Right ventricle myocardium inferior (tissue), 1 donor: ENCODE data around the gene WDFY3. TPM values are rescaled to one million over a fixed set of nuclear protein-coding genes. Genes with fewer than 3 reads are reported as not detected.
A peak's percentile ranks its signal among the peaks of the same experiment; 100 is the strongest.

Experiments used
- ATAC-seq: fragments of 200-7000 bp; cut with Tn5 transposase; one replicate; pipeline ENCODE4 v1.9.1; 2020; ENCODE audit warnings: mild to moderate bottlenecking, moderate library complexity
- DNase-seq: peaks from one replicate; pipeline ENCODE4 v3.0.0; 2021; ENCODE audit errors: missing footprints
- intact Hi-C: fragments of 100-400 bp; cut with DNase I; formaldehyde crosslinking; loops from one replicate; pipeline ENCODE4 v1.11.0; 2022
- long read RNA-seq: library from polyadenylated mRNA; unstranded; transcript quantifications from one replicate; pipeline ENCODE4 v2.0.0, GENCODE V29; 2021
- total RNA-seq: library from RNA; stranded (reverse); fragmentation: NEBNext Ultra II Directional; extraction: Animal tissue kit (Norgen Biotek cat#: 25700); gene quantifications from one replicate; pipeline ENCODE4 v1.2.1, GENCODE V29; 2021
- donor health status: DM: no; HTN: yes; CAD: no; lungs with severe emphysema.

Gene WDFY3, protein sequence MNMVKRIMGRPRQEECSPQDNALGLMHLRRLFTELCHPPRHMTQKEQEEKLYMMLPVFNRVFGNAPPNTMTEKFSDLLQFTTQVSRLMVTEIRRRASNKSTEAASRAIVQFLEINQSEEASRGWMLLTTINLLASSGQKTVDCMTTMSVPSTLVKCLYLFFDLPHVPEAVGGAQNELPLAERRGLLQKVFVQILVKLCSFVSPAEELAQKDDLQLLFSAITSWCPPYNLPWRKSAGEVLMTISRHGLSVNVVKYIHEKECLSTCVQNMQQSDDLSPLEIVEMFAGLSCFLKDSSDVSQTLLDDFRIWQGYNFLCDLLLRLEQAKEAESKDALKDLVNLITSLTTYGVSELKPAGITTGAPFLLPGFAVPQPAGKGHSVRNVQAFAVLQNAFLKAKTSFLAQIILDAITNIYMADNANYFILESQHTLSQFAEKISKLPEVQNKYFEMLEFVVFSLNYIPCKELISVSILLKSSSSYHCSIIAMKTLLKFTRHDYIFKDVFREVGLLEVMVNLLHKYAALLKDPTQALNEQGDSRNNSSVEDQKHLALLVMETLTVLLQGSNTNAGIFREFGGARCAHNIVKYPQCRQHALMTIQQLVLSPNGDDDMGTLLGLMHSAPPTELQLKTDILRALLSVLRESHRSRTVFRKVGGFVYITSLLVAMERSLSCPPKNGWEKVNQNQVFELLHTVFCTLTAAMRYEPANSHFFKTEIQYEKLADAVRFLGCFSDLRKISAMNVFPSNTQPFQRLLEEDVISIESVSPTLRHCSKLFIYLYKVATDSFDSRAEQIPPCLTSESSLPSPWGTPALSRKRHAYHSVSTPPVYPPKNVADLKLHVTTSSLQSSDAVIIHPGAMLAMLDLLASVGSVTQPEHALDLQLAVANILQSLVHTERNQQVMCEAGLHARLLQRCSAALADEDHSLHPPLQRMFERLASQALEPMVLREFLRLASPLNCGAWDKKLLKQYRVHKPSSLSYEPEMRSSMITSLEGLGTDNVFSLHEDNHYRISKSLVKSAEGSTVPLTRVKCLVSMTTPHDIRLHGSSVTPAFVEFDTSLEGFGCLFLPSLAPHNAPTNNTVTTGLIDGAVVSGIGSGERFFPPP (N-terminal part only)
- total RNA-seq, result 41.0 TPM
- long read RNA-seq, partial matches to known transcripts, result 0 of 1 reads
- long read RNA-seq, other reads (novel, unspliced or antisense), result 1 of 1 reads

DNA sequence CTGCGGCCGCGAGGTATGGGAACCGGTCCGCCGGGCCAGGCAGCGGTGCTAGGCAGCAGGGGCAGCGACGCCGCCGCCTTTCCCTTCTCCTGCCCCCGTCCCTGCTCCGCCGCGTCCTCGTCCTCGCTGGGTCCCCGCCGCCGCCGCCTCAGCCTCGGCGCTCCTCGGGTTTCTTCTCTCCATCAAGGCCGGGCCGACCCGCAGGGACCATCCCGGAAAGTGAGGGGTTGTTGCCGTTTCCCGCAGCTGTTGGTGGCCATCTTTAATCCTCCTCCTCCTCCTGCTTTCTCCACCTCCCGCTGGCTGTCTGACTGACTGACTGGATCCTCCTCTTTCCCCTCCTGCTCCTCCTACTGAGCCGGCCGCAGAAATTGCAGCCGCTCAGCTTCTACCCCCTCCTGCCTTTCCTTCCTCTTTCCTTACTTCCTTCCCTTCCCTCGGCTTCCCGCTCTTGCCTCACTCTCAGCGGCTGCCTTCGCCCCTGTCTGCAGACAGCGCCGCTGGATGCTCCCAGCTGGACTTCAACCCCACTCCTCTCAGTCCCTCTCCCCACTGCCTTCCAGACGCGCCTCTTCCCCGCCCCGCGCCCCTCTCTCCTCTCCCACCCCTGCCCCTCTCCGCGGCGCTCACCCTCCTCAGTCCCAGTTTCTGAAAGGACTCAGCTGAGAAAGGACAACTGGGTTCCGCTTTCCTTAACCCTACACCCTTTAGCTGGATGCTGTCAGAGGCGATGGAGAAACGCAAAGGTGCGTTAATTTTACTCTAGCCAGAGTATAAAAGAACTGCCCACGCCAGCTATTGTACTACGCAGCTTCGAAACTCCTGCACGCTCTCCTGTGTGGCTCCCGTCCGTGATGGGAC, at the start of gene WDFY3:
Gene WDFY3, minus strand, starts transcription at position 309 of the 861 bp plus-strand sequence. CDS start 106,099 bp downstream, outside the sequence.
- intact Hi-C loops, result loop anchor here (5.0 kb wide), 3 partner anchors 44 to 384 kb away; partner anchors contain the start of gene CDS1
- ATAC-seq (peak; percentile 96), DNase-seq (peak; percentile 92)

DNA sequence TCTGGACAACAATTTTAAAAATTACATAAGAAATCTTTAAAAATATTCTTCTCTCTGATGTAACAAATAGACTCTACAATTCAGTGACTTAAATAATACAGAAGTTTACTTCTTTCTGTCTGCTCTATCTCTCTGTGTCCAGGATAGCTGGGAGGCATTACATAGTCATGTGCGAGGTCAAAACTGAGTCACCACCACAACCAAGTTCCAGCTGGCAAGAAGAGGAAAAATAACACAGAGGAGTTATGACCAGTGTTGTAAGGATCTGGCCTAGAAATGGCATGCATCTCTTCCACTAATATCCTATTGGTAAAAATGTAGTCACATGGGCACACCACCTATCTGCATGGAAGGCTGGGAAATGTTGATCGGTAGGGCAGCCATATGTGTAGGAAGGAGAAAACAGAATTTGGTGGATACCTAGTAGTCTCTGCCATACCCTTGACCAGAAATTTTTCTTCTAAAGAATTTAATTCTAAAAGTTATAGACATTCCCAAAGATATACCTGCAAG, 39.4 kb upstream of the WDFY3 start:
- ATAC-seq (no peak), DNase-seq (no peak)
- intact Hi-C loops, result no loop called here

DNA sequence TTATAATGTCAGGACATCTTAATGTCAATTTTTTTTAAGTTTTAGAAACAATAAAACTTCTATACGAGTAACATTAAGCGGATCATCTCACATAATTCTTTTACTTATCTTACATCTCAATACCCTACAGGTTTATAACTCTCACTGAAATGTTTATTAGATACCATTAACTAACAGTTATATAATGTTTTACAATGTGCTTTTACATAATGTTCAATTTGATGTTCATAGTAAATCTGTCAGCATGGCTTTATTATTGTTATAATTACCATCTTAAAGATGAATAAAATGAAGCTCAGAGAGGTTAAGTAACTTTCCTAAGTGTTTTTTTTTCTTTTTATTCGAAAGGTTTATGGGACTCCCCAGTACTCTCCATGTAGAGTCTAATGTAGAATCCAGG, 33.9 kb upstream of the WDFY3 start:
- intact Hi-C loops, result no loop called here
- DNase-seq (no peak), ATAC-seq (no peak)

DNA sequence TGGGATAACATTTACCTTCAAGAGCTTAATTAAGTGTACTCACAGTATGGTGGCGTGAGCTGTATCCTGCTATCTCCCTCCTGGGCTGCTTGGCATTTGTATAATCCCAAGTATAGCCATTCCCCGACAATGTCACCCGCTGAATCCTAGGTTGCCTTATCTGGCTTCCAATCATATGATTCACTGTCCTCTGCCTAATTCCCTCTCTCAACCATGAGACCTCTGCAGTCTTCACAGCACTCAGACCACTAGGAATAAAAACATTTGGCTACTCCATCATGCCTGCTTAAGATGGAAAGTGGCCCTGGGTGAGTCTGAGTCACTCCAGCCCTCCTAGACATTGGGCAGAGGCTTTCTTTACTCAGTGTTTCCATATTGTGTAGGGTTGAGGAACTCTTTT, 28.9 kb upstream of the WDFY3 start:
- intact Hi-C loops, result no loop called here
- ATAC-seq (no peak), DNase-seq (no peak)

DNA sequence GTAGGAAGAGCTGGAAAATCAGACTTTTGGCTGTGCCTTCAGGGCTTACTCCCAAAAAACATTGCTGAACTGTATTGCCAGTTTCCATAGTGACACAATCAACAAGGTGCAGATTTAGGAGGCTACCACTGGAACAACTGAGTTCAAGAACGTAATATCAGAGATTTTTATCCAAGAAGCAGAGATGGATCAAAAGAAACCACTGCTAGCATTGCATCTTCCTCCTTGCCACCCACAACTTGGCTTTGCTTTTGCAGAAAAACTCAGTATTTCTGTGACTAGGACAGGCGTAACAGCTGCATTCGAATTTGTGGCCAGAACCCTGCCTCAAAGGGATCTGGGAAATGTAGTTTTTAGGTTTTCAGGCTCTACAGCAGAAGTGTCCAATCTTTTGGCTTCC, 27.8 kb upstream of the WDFY3 start:
- intact Hi-C loops, result no loop called here
- no peak for DNase-seq
- ATAC-seq, result no peak

DNA sequence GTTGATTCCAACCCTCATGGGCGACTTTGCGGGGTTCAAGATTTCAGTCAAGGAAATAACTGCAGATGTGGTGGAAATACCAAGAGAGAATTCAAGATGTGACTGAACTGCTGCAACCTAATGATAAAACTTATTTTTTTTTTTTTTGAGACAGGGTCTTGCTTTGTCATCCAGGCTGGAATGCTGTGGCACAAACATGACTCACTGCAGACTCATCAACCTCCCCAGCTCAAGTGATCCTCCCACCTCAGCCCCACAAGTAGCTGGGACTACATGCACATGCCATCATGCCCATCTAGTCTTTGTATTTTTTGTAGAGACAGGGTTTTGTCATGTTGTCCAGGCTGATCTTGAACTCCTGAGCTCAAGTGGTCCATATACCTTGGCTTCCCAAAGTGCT, 19.5 kb upstream of the WDFY3 start:
- intact Hi-C loops, result no loop called here
- DNase-seq (no peak), ATAC-seq (no peak)

DNA sequence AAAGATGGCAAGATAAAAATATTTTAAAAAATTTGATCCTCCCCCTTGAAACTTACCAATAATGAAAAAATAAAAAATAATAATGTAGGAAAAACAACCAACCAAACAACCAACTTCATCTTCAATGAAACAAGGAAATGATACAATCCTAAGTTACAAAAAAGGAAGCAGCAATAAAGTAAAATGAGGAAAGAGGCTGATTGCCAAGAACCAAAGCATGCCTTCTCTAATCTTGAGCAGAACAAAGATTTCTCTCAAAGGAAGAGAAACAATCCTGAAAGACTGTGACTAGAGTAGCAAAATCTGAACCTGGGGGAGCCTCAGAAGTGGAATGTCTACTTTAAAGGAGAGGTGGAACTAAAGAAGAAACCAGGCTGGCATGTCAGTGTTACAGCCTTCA, 10.9 kb upstream of the WDFY3 start:
- ATAC-seq, result no peak
- intact Hi-C loops, result no loop called here
- no peak for DNase-seq

DNA sequence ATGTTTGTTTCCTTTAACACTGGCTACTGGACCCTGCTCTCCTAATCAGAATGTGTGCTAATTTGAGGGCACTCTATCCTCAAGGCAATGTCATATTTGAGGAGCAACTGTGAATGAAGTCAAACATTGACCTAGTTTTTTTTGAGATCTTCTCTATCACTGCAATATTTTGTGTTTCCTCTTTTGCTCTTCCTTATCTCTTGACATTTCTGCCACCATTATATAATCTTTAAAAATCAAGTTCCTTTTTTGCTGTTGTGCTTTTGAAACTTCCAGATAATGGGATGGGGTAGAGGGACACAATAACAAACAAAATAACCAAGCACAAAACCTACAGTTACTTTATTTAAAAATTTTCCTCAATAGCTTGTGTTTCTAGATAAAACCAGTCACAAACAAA, 7.4 kb upstream of the WDFY3 start:
- DNase-seq (no peak), ATAC-seq (no peak)
- intact Hi-C loops, result no loop called here

DNA sequence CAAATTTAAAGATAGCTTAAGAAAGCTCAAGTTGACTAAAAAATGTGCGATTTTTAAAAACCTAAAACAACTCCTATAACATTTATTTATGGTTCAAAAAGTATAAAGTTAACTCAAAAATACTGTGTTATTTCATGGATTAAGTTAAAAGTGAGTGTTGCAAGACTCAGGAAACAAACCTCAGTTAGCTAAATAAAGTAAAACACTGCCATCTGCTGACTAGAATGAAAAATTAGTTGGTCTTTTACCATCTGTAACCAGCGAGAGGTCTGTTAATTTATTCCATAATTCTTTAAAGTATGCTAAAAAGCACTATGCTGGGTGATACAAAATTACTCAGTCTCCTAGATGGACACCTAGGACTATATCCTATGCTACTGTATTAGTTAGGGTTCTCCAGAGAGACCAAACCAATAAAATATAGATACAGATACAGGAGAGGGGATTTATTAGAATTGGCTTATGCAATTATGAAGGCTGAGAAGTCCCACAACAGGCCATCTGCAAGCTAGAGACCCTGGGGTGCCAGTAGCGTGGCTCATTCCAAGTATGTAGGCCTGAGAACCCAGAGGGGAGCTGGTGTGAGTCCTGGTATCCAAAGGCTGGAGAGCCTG, 4.9 kb upstream of the WDFY3 start:
- ATAC-seq, result no peak
- DNase-seq, result no peak
- intact Hi-C loops, result loop anchor here (1.0 kb wide), 1 partner anchor 221 kb away; no protein-coding TSS in a partner anchor

DNA sequence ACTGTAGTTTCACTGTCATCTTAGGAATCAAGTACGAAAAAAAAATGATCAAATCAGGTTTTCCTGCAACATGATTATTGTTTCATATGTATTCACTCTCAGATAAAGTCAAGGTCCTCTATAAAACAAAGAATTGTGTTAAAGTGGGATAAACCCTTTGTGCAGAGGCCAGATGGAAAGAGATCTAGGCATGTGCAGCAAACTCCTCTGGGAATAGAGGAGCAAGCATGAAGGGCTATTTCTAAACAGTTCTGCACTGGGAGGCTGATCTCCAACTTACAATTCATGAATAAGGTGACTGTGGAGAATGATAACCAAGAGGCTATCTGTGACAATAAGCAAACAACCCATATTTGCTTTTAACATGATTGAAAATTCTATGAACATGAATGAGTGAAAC, 2.4 kb upstream of the WDFY3 start:
- DNase-seq (no peak), ATAC-seq (no peak)
- intact Hi-C loops, result loop anchor here (5.0 kb wide), 3 partner anchors 47 to 387 kb away; partner anchors contain the start of gene CDS1

DNA sequence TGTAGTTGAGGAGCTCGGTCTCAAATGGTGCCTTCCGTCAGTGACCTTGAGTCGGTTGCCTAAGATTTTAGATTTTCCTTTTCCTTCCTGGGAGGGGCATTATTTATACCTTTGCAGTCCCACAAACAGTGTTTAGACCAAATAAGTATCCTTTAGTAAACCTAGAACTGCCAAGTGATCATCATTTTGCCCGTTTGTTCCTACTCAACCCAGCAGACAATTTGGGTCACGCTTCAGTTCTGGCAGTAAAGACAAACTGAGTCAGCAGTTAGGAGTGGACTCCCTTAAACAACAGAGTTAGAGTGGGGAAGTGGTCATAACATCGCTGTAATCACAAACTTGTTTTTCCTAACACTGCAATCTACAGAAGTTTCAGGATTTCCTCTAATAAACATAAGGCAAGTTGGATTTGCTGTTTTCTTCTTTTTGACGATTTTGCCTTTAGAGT, 777 bp upstream of the WDFY3 start:
- DNase-seq, result no peak
- ATAC-seq, result peak; percentile 51
- intact Hi-C loops, result loop anchor here (5.0 kb wide), 3 partner anchors 45 to 385 kb away; partner anchors contain the start of gene CDS1

DNA sequence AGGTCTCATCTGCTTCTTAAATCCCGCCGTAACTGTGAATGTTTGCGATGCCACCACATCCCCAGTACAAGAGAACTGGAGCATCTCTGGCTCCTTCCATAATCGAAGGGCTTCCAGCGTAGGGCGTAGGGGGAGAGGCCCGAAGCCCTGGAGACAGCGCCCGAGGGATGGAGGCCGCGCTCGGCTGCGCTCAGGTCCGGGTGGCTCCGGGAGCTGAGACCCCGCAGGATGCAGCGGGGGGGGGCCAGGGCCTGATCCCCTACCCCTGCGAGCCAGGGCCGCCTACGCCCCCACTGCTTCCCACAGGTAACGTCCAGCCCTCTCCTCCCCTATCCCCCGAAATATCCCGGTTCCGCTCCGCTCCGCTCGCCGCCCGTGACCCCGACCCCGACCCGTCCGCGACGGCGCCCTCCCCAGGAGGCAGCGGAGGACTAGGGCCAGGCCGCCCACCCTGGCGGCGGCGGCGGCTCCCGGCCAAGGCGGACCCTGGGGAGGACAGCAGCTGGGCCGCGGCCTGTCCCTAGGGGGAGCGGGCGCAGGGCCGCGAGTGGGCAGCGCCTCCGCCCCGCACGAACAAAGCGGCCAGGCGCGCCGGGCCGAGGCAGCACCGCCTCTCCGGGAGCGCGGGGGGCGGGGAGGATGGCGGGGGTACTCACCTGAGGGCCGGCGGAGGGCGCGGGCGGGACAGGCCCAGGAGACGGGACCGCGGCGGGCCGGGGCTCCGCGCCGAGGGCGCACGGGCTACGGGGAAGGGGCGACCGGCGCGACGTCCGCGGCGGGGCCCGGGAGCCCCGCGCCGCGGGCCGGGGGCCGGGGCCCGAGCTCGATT, 723 bp downstream of the WDFY3 start:
- DNase-seq (peak; percentile 75), ATAC-seq (peak; percentile 42)
- intact Hi-C loops, result loop anchor here (5.0 kb wide), 3 partner anchors 43 to 383 kb away; partner anchors contain the start of gene CDS1

DNA sequence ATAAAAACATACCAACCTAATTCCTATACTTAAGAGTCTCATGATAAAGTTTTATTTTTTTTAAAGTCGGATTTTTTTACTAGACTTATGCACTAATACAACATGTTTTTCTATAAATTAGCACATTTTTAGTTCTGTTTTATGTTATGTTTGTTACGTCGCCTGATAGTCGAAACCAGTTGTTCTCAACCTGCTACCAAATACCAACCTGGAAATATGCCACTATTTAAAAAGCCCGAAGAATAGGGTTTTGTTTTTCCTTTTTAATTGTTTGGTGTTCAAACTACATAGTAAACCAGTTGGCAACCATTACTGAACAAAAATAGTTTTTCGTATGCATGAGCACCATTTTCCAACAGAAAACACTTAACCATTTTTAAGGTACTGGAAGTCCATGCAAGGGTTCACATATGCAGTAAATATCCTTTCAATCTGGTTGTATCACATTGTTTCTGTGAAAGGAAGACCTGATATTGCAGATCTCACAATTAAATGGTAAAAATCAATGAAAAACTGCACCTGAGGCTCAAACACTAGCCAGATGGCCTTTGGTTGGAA, 1.4 kb downstream of the WDFY3 start:
- intact Hi-C loops, result loop anchor here (5.0 kb wide), 3 partner anchors 43 to 383 kb away; partner anchors contain the start of gene CDS1
- no peak for DNase-seq
- ATAC-seq, result no peak

DNA sequence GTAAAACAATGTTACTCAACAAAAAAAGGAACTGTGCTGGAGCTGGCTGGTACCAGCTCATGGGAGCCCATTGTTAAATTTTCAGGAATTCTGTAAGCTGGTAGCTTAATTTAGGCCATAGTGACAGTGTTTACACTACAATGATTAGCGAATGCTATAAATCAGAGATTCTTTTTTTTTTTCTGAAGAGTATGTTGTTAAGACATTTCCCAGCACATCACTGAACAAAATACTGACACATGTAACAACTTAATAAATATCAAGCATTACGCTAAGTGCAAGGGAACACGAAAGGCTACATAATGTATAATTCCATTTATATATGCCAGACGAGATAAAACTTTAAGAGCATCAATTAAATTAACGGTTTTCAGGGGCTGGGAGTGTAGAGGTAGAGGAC, 4.4 kb downstream of the WDFY3 start:
- no peak for ATAC-seq
- DNase-seq, result no peak
- intact Hi-C loops, result no loop called here

DNA sequence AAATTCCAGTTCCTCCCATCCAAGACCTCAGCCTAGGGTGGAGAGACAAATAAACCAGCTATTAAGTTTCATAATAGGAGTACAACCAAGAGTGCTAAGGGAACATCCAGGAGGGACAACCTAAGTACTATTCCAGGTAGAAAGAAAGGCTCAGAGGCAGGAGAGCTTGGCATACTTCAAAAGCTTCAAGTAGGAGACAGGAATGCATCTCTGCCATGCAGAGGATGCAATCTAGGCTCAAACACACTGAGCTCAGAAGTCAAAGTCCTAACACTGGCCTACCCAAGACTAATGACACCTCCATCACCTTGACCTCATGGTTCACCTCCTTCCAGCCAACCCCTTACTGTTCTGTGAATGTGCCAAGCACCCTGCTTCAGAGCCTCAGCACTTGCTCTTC, 8.1 kb downstream of the WDFY3 start:
- intact Hi-C loops, result no loop called here
- ATAC-seq, result no peak

More for the DNA sequence above, 8.1 kb downstream of the WDFY3 start:
- no peak for DNase-seq
